ENCODE results near the gene DCLRE1B.

The DCLRE1B gene

DNA sequence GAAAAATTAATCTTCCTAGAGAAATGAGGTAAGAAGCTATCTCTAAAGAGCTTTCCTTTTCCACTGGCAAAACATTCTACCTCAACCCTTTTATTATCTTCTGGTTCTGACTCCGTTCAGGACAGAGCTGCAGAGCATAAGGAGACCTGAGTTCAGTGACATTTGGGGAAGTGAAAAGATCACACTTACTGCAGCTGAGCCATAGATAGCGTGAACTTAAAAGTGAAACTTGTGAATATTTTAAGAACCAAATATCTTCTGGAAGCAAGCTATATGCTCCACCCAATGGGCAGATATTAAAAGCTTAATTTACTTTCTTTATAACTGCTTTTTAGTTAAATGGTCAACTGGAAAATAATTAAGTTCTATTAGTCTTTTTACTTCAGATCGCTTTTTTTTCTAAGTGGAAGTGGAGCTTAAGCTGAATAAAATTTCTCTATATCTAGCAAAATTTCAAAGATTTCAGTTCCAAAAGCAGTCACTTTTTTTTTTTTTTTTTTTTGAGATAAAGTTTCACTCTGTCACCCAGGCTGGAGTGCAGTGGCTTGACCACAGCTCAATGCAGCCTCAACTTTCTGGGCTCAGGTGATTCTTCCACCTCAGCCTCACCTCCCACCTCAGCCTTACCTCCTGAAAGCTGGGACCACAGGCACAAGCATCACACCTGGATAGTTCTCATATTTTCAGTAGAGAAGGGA lies 45.5 kb upstream of the DCLRE1B start:
- CTCF ChIA-PET = interaction anchor here (0.6 kb wide), 1 partner anchor 1628 kb away, joined by 4 read pairs; no protein-coding TSS in a partner anchor
- POLR2A ChIA-PET (ENCODE audit: low non-redundant PET) = no interaction called here
- no peak for DNase-seq (ENCODE audit: low spot score)
- TF ChIP-seq, protein P1, sequence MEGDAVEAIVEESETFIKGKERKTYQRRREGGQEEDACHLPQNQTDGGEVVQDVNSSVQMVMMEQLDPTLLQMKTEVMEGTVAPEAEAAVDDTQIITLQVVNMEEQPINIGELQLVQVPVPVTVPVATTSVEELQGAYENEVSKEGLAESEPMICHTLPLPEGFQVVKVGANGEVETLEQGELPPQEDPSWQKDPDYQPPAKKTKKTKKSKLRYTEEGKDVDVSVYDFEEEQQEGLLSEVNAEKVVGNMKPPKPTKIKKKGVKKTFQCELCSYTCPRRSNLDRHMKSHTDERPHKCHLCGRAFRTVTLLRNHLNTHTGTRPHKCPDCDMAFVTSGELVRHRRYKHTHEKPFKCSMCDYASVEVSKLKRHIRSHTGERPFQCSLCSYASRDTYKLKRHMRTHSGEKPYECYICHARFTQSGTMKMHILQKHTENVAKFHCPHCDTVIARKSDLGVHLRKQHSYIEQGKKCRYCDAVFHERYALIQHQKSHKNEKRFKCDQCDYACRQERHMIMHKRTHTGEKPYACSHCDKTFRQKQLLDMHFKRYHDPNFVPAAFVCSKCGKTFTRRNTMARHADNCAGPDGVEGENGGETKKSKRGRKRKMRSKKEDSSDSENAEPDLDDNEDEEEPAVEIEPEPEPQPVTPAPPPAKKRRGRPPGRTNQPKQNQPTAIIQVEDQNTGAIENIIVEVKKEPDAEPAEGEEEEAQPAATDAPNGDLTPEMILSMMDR (conservative IDR thresholded peaks at IDR 0.05; ENCODE audit: low read depth) = no peak
- H3K27ac ChIP-seq = no peak overlapping the region

- ChIA-PET CTCF (interaction anchor here (0.6 kb wide), 1 partner anchor 510 kb away, joined by 3 read pairs; no protein-coding TSS in a partner anchor), POLR2A (ENCODE audit: low non-redundant PET) (no interaction called here)
- peak overlapping the region; percentile 44; the same call in 1 of the 2 replicates for H3K27ac ChIP-seq
- TF ChIP-seq, protein P1 (conservative IDR thresholded peaks at IDR 0.05; ENCODE audit: low read depth) = no peak
- DNase-seq (ENCODE audit: low spot score) = peak; percentile 17
Observed at GRCh38 chr1:113860891-113861290, 44.2 kb upstream of the DCLRE1B start.

GRCh38 chr1:113861641-113862040 lies 43.5 kb upstream of the DCLRE1B start:
- TF ChIP-seq, protein P1 (conservative IDR thresholded peaks at IDR 0.05; ENCODE audit: low read depth) = no peak
- ChIA-PET POLR2A (ENCODE audit: low non-redundant PET) (no interaction called here), CTCF (no interaction called here)
- DNase-seq (ENCODE audit: low spot score) = no peak
- peak overlapping the region; percentile 44; the same call in 1 of the 2 replicates for H3K27ac ChIP-seq

- DNase-seq (ENCODE audit: low spot score) = peak; percentile 12
- ChIA-PET POLR2A (ENCODE audit: low non-redundant PET) (interaction anchor here (0.7 kb wide), 1 partner anchor 16 kb away, joined by 3 read pairs; no protein-coding TSS in a partner anchor), CTCF (interaction anchor here (0.6 kb wide), 1 partner anchor 1105 kb away, joined by 3 read pairs; no protein-coding TSS in a partner anchor)
- no peak overlapping the region for H3K27ac ChIP-seq
- TF ChIP-seq, protein P1 (conservative IDR thresholded peaks at IDR 0.05; ENCODE audit: low read depth) = no peak
Observed at GRCh38 chr1:113868387-113869083, 36.6 kb upstream of the DCLRE1B start.

DNA sequence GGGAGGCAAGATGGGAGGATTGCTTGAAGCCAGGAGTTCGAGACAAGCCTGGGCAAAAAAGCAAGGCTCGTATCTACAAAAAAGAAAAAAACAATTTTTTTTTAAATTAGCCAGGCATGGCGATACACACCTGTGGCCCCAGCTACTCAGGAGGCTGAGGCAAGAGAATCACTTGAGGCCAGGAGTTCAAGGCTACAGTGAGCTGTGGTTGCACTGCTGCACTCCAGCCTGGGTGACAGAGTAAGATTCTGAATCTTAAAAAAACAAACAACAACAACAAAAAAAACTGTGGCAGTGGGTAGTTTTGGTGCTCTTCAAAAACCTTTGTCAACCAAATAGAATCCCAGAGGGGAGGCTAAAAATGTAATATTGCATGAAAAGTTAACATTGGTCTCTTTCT lies 34.3 kb upstream of the DCLRE1B start:
- ChIA-PET POLR2A (ENCODE audit: low non-redundant PET) (no interaction called here), CTCF (no interaction called here)
- no peak for DNase-seq (ENCODE audit: low spot score)
- no peak overlapping the region for H3K27ac ChIP-seq
- TF ChIP-seq, protein P1 (conservative IDR thresholded peaks at IDR 0.05; ENCODE audit: low read depth) = no peak

DNA sequence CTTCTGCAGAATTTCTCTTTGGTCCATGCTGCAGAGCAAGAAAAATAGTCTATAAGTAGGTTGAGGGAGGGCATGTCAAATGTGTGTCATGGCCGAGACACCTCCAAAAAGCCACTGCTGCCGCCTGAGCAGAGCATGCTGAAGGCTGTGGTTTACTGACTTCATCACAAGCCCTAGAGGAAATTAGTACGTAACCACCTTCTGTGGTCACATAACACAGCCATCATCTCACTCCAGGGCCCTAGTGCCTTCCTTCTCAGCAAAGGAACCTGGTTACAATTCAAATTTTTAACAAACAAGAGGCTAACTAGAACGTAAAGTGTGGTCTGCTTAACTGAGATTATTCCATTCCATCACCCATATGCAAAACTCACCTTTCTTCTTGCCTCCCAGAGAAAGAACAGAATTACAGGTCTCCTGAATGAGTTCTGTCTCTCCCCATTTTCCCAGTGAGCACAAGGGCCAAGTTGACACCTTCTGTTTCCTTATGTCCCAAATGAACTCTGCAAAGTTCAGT lies 33.5 kb upstream of the DCLRE1B start, which contains the start of gene PTPN22:
PTPN22 (minus strand) TSS at position 116 of the 517 bp plus-strand sequence.
- no peak for DNase-seq (ENCODE audit: low spot score)
- POLR2A ChIA-PET (ENCODE audit: low non-redundant PET) = no interaction called here
- CTCF ChIA-PET = no interaction called here
- H3K27ac ChIP-seq = no peak within 1 kb of the TSS
- TF ChIP-seq, protein P1 (conservative IDR thresholded peaks at IDR 0.05; ENCODE audit: low read depth) = no peak
